HepG2 (cell line): ENCODE data around the gene KIF3A.

ENCODE experiments used
- ATF1 ChIP-seq: IDR thresholded peaks from 2 replicates; pipeline ENCODE4 v1.6.1; 2016; ENCODE audit warnings: mild to moderate bottlenecking, control low read depth
- EZH2 ChIP-seq: conservative IDR thresholded peaks from 2 replicates; pipeline ENCODE4 v1.6.1; 2012; ENCODE audit warnings: mild to moderate bottlenecking, low read depth, low read length, moderate library complexity
- KDM5A ChIP-seq: fragments of 200-600 bp; sonication (generic); IDR thresholded peaks from 2 replicates; pipeline ENCODE4 v1.7.0; 2018; ENCODE audit warnings: antibody characterized with exemption, mild to moderate bottlenecking, low read length, borderline replicate concordance
- POLR2AphosphoS2 ChIP-seq: IDR thresholded peaks from 2 replicates; pipeline ENCODE4 v1.6.1; 2011; ENCODE audit warnings: low read depth, low read length, improper control_type of control experiment
- SP1 ChIP-seq, 2 experiments: fragments of 450-650 bp in 1 of 2; sonication (generic) in 1 of 2; formaldehyde crosslinking in 1 of 2; IDR thresholded peaks; 2 replicates each; pipeline versions ENCODE4 v1.4.0 to v1.6.1; 2016 to 2020; ENCODE audit warnings: missing genetic modification reagents in 1 of 2
- ZBTB44 ChIP-seq: sonication (generic); formaldehyde crosslinking; IDR thresholded peaks from 2 replicates; pipeline ENCODE4 v1.4.0; 2020; ENCODE audit warnings: missing genetic modification reagents
- ZNF776 ChIP-seq: sonication (generic); formaldehyde crosslinking; IDR thresholded peaks from 2 replicates; pipeline ENCODE4 v1.4.0; 2020; ENCODE audit warnings: mild to moderate bottlenecking, missing genetic modification reagents
- TF ChIP-seq, protein P1 (sequence below): sonication (generic); formaldehyde crosslinking; IDR thresholded peaks from 2 replicates; pipeline ENCODE4 v1.5.0; 2020; ENCODE audit warnings: mild to moderate bottlenecking, missing genetic modification reagents, moderate library complexity

- TF ChIP-seq, protein P1, sequence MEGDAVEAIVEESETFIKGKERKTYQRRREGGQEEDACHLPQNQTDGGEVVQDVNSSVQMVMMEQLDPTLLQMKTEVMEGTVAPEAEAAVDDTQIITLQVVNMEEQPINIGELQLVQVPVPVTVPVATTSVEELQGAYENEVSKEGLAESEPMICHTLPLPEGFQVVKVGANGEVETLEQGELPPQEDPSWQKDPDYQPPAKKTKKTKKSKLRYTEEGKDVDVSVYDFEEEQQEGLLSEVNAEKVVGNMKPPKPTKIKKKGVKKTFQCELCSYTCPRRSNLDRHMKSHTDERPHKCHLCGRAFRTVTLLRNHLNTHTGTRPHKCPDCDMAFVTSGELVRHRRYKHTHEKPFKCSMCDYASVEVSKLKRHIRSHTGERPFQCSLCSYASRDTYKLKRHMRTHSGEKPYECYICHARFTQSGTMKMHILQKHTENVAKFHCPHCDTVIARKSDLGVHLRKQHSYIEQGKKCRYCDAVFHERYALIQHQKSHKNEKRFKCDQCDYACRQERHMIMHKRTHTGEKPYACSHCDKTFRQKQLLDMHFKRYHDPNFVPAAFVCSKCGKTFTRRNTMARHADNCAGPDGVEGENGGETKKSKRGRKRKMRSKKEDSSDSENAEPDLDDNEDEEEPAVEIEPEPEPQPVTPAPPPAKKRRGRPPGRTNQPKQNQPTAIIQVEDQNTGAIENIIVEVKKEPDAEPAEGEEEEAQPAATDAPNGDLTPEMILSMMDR (CRISPR knock-in tag): no peak
- TF ChIP-seq SP1 (IDR thresholded peaks at IDR 0.05) (no peak), SP1 (CRISPR knock-in tag; IDR thresholded peaks at IDR 0.05) (no peak), ZNF776 (CRISPR knock-in tag) (no peak), KDM5A (no peak), POLR2AphosphoS2 (no peak), ATF1 (CRISPR knock-in tag) (no peak), ZBTB44 (CRISPR knock-in tag) (no peak), EZH2 (no peak)
Measured at GRCh38 chr5:132761321-132762240, 24.2 kb upstream of the KIF3A start.
